DND-41 (cell line): Measurements from ENCODE around the gene LINGO1.

ENCODE experiments used
- ATAC-seq: fragments of 200-7000 bp; cut with Tn5 transposase; 3 replicates; pipeline ENCODE4 v1.9.1; 2021; ENCODE audit warnings: low read depth; ENCODE audit not compliant: insufficient read depth
- DNase-seq: peaks from one replicate; pipeline ENCODE4 v3.0.0-alpha.2; 2020
- H2AFZ ChIP-seq: 2 replicates; pipeline ENCODE4 v1.6.0; 2012; ENCODE audit warnings: low read depth, low read length
- H3K27ac ChIP-seq: 2 replicates; pipeline ENCODE4 v1.5.1; 2012; ENCODE audit warnings: low read length, inconsistent platforms
- H3K27me3 ChIP-seq: fragments of 200-600 bp; sonication (generic); 2 replicates; pipeline ENCODE4 v1.6.0; 2012; ENCODE audit warnings: low read length, mild to moderate bottlenecking, inconsistent platforms; ENCODE audit not compliant: insufficient read depth, poor library complexity
- H3K36me3 ChIP-seq: 2 replicates; pipeline ENCODE4 v1.5.1; 2012; ENCODE audit warnings: low read length, inconsistent platforms; ENCODE audit not compliant: insufficient read depth
- H3K4me1 ChIP-seq: 2 replicates; pipeline ENCODE4 v1.5.1; 2012; ENCODE audit warnings: mild to moderate bottlenecking, low read length; ENCODE audit not compliant: insufficient read depth
- H3K4me2 ChIP-seq: 2 replicates; pipeline ENCODE4 v1.6.0; 2012; ENCODE audit warnings: mild to moderate bottlenecking, moderate library complexity, low read length, inconsistent platforms; ENCODE audit not compliant: insufficient read depth
- H3K4me3 ChIP-seq, 2 experiments: fragments of 200-600 bp in 1 of 2; shearing (Covaris generic) in 1 of 2; 2 replicates each; pipeline ENCODE4 v1.5.1; 2012 to 2016; ENCODE audit warnings: inconsistent platforms in 2 of 2, low read length in 2 of 2, mild to moderate bottlenecking in 2 of 2, low read depth in 1 of 2, moderate library complexity in 1 of 2
- H3K79me2 ChIP-seq: 2 replicates; pipeline ENCODE4 v1.6.0; 2012; ENCODE audit warnings: low read length, inconsistent platforms; ENCODE audit not compliant: insufficient read depth
- H3K9ac ChIP-seq: 2 replicates; pipeline ENCODE4 v1.6.0; 2012; ENCODE audit warnings: low read depth, mild to moderate bottlenecking, inconsistent platforms, low read length, moderate library complexity
- H3K9me3 ChIP-seq: 2 replicates; pipeline ENCODE4 v1.5.1; 2012; ENCODE audit warnings: low read length, moderate library complexity, mild to moderate bottlenecking, inconsistent platforms; ENCODE audit not compliant: insufficient read depth, severe bottlenecking
- H4K20me1 ChIP-seq: 2 replicates; pipeline ENCODE4 v1.6.0; 2012; ENCODE audit warnings: low read length; ENCODE audit not compliant: insufficient read depth
- EZH2 ChIP-seq: IDR thresholded peaks from 3 replicates; pipeline ENCODE4 v1.6.1; 2012; ENCODE audit warnings: borderline replicate concordance, low read depth, mild to moderate bottlenecking, moderate library complexity, low read length, inconsistent platforms; ENCODE audit not compliant: severe bottlenecking
- TF ChIP-seq, protein P1 (sequence below): IDR thresholded peaks from 2 replicates; pipeline ENCODE4 v1.5.1; 2012; ENCODE audit warnings: borderline replicate concordance, low read length, moderate library complexity, mild to moderate bottlenecking; ENCODE audit not compliant: poor library complexity, severe bottlenecking; ENCODE audit errors: extremely low read depth

The LINGO1 gene

GRCh38 chr15:77619883-77620282, 12.8 kb downstream of the LINGO1 start:
- no peak overlapping the region for H3K9ac ChIP-seq
- TF ChIP-seq, protein P1, sequence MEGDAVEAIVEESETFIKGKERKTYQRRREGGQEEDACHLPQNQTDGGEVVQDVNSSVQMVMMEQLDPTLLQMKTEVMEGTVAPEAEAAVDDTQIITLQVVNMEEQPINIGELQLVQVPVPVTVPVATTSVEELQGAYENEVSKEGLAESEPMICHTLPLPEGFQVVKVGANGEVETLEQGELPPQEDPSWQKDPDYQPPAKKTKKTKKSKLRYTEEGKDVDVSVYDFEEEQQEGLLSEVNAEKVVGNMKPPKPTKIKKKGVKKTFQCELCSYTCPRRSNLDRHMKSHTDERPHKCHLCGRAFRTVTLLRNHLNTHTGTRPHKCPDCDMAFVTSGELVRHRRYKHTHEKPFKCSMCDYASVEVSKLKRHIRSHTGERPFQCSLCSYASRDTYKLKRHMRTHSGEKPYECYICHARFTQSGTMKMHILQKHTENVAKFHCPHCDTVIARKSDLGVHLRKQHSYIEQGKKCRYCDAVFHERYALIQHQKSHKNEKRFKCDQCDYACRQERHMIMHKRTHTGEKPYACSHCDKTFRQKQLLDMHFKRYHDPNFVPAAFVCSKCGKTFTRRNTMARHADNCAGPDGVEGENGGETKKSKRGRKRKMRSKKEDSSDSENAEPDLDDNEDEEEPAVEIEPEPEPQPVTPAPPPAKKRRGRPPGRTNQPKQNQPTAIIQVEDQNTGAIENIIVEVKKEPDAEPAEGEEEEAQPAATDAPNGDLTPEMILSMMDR = no peak
- TF ChIP-seq EZH2 = no peak
- no peak for ATAC-seq

GRCh38 chr15:77617476-77618230, 15.1 kb downstream of the LINGO1 start:
- TF ChIP-seq, protein P1 = peak; percentile 53
- no peak for TF ChIP-seq EZH2
- H4K20me1 ChIP-seq = no peaks in the 10 kb centered on the region
- ATAC-seq = 0 out of 3 replicates have a peak, but pooled peaks have one; percentile 45
- no peaks in the 10 kb centered on the region for H3K4me1 ChIP-seq
- H3K9ac ChIP-seq = no peak overlapping the region
- no peak for DNase-seq
- H3K27ac ChIP-seq = no peak overlapping the region
- no peak overlapping the region for H3K4me2 ChIP-seq
- H3K36me3 ChIP-seq = no peaks in the 10 kb centered on the region
- H3K79me2 ChIP-seq = no peaks in the 10 kb centered on the region
- H3K4me3 ChIP-seq = no peak overlapping the region
- H2AFZ ChIP-seq = no peak overlapping the region
- H3K9me3 ChIP-seq = no peaks in the 10 kb centered on the region
- no peaks in the 10 kb centered on the region for H3K27me3 ChIP-seq

More at GRCh38 chr15:77619883-77620282, 12.8 kb downstream of the LINGO1 start:
- no peak for DNase-seq
- Histone ChIP-seq H3K4me3 (no peak overlapping the region), H3K9me3 (no peaks in the 10 kb centered on the region), H3K36me3 (no peaks in the 10 kb centered on the region), H2AFZ (no peak overlapping the region), H3K27ac (no peak overlapping the region), H3K4me1 (no peaks in the 10 kb centered on the region), H3K27me3 (no peaks in the 10 kb centered on the region), H3K79me2 (no peaks in the 10 kb centered on the region), H3K4me2 (no peak overlapping the region), H4K20me1 (no peaks in the 10 kb centered on the region)

GRCh38 chr15:77616072-77616471, 16.6 kb downstream of the LINGO1 start:
- Histone ChIP-seq H3K9me3 (no peaks in the 10 kb centered on the region), H3K27ac (no peak overlapping the region), H3K9ac (no peak overlapping the region), H3K36me3 (no peaks in the 10 kb centered on the region), H4K20me1 (no peaks in the 10 kb centered on the region), H3K4me1 (no peaks in the 10 kb centered on the region), H2AFZ (no peak overlapping the region), H3K4me2 (no peak overlapping the region), H3K27me3 (no peaks in the 10 kb centered on the region), H3K4me3 (no peak overlapping the region), H3K79me2 (no peaks in the 10 kb centered on the region)
- ATAC-seq (no peak), DNase-seq (no peak)
- TF ChIP-seq, protein P1 = no peak
- TF ChIP-seq EZH2 = no peak
